HG03521 (cell line): ENCODE data around the gene SZRD1.

Source experiments
- ATAC-seq: cut with Tn5 transposase; IDR thresholded peaks from one replicate; pipeline ENCODE4 v1.9.1; 2021; ENCODE audit warnings: mild to moderate bottlenecking, moderate library complexity; ENCODE audit not compliant: unreplicated experiment

SZRD1 gene

GRCh38 chr1:16367258-16367967 lies 371 bp downstream of the SZRD1 start:
- ATAC-seq = peak; percentile 49

- no peak for ATAC-seq
These were observed 1.2 kb downstream of the SZRD1 start for GRCh38 chr1:16367968-16368890.

- no peak for ATAC-seq
These were observed 2.8 kb downstream of the SZRD1 start for GRCh38 chr1:16369821-16370220.

GRCh38 chr1:16371725-16372124 lies 4.7 kb downstream of the SZRD1 start:
- no peak for ATAC-seq

GRCh38 chr1:16372535-16373285 lies 5.7 kb downstream of the SZRD1 start:
- no peak for ATAC-seq

GRCh38 chr1:16374266-16374665 lies 7.2 kb downstream of the SZRD1 start:
- no peak for ATAC-seq

- no peak for ATAC-seq
These were observed 8.7 kb downstream of the SZRD1 start for GRCh38 chr1:16375521-16376340.

- no peak for ATAC-seq
These were observed 9.9 kb downstream of the SZRD1 start for GRCh38 chr1:16376971-16377370.

GRCh38 chr1:16378443-16378842 lies 11.4 kb downstream of the SZRD1 start:
- ATAC-seq = no peak

- no peak for ATAC-seq
These were observed 13.8 kb downstream of the SZRD1 start for GRCh38 chr1:16380868-16381267.

- ATAC-seq = no peak
These were observed 16.8 kb downstream of the SZRD1 start for GRCh38 chr1:16383888-16384287.

- no peak for ATAC-seq
These were observed 18.8 kb downstream of the SZRD1 start for GRCh38 chr1:16385659-16386453.

GRCh38 chr1:16386454-16387113 lies 19.5 kb downstream of the SZRD1 start:
- ATAC-seq = no peak

- no peak for ATAC-seq
These were observed 20.5 kb downstream of the SZRD1 start for GRCh38 chr1:16387201-16388188.

GRCh38 chr1:16391411-16391810 lies 24.4 kb downstream of the SZRD1 start:
- no peak for ATAC-seq

- no peak for ATAC-seq
These were observed 25.9 kb downstream of the SZRD1 start for GRCh38 chr1:16392740-16393569.
